ENCODE measurements around the gene GPC3.
A peak's percentile ranks its signal among the peaks of the same experiment; 100 is the strongest.
"Not testable (repeated sequence)": the region's sequence is repeated elsewhere in the genome, so short reads cannot be mapped to it uniquely, and the experiment has no call there.

Gene GPC3

GRCh38 chrX:133762976-133763548, 222.3 kb downstream of the GPC3 start:
- DNase-seq (ENCODE audit: low spot score), result not testable (repeated sequence)

DNA sequence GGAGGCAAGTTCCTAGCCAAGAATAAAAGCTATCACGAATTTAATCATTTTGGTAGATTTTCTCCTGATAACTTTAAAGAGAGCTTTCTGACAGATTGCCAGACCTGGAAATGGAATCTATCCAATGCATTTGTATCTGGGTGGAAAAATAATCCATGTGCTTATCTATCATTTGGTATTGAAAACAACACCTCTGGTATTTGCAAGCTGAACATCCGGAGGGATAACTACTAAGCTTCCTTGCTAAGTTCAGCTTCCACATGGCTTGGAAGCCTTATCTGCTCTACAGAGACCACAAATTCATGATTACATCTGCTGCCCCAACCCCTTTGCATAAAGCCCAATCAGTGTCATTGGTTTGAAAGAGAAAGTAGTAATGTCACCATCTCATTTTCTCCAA, 230.7 kb downstream of the GPC3 start:
- DNase-seq (ENCODE audit: low spot score), result no peak

- DNase-seq (ENCODE audit: low spot score), result no peak
Observed at GRCh38 chrX:133749951-133750350, 235.4 kb downstream of the GPC3 start.

- no peak for DNase-seq (ENCODE audit: low spot score)
Observed at GRCh38 chrX:133749370-133749769, 236.0 kb downstream of the GPC3 start.

DNA sequence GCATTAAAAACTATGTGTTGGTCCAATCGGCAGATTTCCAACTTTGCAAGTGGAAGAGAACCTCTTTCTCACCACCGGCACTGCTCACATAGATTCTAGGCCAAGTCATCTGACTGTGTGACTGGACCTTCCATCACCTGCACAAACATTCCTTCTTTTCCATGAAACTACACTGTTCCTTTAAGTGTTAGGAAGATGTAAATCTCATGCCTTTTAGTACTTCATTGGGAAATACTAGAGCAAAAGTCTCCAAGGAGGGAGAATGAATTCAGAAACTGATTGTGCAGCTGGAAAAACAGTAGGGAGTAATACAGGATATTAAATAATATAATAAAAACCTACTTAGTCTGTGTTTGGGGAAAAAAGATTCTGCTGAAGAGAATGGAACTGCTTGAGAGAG, 238.2 kb downstream of the GPC3 start:
- DNase-seq (ENCODE audit: low spot score), result no peak

- no peak for DNase-seq (ENCODE audit: low spot score)
Observed at GRCh38 chrX:133746593-133746992, 238.8 kb downstream of the GPC3 start.

GRCh38 chrX:133745349-133745748, 240.0 kb downstream of the GPC3 start:
- DNase-seq (ENCODE audit: low spot score), result peak; percentile 4

- DNase-seq (ENCODE audit: low spot score), result no peak
Observed at GRCh38 chrX:133742602-133743305, 242.6 kb downstream of the GPC3 start.

- no peak for DNase-seq (ENCODE audit: low spot score)
Observed at GRCh38 chrX:133741303-133741702, 244.1 kb downstream of the GPC3 start.

DNA sequence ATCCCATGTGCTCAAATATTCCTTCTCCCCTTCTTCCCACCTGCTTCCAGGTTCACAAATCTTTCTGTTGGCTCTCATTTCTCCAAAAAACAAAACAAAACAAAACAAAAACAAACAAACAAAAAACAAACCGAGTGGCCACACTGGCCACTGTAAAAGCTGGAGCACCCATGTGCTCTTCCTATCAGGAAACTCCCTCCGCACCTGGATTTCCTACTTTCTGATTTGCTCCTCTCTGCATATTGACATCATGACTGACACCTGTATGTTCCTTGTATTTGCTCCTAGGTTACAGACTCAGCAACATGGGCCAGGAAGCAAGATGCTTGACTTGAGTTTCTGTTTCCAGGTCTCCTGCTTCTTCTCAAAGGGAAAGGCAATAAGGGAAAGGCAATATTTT, 258.8 kb downstream of the GPC3 start:
- DNase-seq (ENCODE audit: low spot score), result no peak

DNA sequence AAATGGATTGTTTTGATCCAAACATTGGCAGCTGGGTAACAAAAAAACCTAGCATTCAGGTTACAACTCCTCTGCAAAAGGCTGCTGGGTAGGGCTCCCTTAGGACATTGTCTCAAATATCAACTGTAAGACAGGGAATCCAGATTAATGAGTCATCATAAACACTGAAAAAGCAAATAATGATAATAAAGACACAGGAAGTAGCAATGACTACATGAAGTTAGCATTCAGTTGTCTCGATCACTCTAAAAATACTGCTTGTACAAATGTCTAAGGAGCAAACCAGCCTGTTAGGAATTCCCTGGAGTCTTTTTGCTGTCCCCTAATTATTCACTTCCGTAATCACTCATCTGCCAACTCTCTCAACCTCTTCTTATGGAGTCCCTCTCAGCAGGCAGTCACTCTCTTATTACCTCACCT, 259.2 kb downstream of the GPC3 start:
- DNase-seq (ENCODE audit: low spot score), result no peak

DNA sequence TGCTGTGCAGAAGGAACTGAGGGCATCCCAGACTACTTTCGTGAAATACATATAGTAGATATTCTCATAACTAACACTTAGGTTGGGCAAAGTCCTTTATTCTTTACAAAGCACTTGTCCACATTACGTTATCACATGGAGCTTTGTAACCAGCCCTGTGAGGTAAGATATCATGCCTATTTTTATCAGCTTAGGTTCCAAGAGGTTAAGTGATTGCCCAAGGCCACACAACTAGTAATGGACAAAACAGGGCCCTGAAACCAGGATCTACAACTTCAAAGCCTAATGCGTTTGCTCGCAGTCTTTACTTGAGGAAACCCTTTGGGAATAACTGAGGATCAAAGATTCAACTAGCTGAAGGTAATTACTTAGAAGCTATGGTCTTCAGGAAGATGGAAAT, 261.5 kb downstream of the GPC3 start:
- no peak for DNase-seq (ENCODE audit: low spot score)

- no peak for DNase-seq (ENCODE audit: low spot score)
Observed at GRCh38 chrX:133722756-133723155, 262.6 kb downstream of the GPC3 start.

- DNase-seq (ENCODE audit: low spot score), result not testable (repeated sequence)
Observed at GRCh38 chrX:133720269-133720668, 265.1 kb downstream of the GPC3 start.

GRCh38 chrX:133715715-133716114, 269.7 kb downstream of the GPC3 start:
- no peak for DNase-seq (ENCODE audit: low spot score)

DNA sequence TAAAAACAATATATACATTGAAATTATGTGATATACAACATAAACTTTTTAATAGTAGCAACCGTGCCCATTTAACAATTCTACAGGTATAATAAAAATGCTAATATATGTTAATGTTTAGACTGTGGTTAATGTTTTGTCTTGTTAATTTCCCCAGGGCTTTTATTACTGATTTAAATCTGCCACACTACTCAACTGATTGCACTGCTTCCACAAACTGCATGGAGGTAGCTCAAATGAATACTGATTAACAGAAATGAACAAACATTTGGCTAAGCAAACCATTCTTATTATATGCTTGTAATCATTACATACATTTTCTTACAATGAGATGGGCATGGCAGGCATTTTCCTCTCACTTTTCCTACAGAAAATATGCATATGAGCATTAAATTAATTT, 275.9 kb downstream of the GPC3 start:
- DNase-seq (ENCODE audit: low spot score), result no peak

GRCh38 chrX:133706890-133707289, 278.5 kb downstream of the GPC3 start:
- DNase-seq (ENCODE audit: low spot score), result no peak

GRCh38 chrX:133702230-133702629, 283.2 kb downstream of the GPC3 start:
- no peak for DNase-seq (ENCODE audit: low spot score)

GRCh38 chrX:133699023-133699728, 286.2 kb downstream of the GPC3 start:
- DNase-seq (ENCODE audit: low spot score), result no peak

GRCh38 chrX:133698298-133698697, 287.1 kb downstream of the GPC3 start:
- DNase-seq (ENCODE audit: low spot score), result peak; percentile 0

GRCh38 chrX:133697656-133698055, 287.7 kb downstream of the GPC3 start:
- no peak for DNase-seq (ENCODE audit: low spot score)

DNA sequence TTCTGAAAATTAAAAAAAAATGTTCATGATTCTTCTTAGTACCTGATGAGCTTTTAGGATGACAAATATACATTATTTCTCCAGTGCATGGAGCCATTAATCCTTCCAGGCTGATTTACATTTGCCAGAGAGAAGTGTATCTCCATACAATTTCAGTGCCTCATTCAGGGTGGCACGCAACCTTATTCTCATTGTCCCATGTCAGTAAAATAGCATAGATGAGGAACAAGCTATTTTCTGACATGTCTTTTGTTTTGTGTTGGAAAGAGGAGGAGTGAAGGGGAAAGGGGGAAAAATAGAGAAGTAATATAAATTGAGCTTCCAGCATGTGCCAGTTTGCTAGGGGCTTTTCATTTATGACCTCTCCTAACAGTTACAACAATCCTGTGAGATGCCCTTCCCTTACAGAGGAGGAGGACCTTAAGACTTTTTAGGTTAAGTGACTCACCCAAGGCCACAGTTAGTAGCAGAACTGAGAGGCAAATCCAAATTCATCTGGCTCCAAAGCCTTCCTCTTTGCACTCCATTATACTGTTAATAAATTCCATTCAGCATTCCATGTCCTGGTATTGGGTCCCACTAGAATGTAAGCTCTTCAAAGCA, 295.3 kb downstream of the GPC3 start:
- DNase-seq (ENCODE audit: low spot score), result no peak

DNA sequence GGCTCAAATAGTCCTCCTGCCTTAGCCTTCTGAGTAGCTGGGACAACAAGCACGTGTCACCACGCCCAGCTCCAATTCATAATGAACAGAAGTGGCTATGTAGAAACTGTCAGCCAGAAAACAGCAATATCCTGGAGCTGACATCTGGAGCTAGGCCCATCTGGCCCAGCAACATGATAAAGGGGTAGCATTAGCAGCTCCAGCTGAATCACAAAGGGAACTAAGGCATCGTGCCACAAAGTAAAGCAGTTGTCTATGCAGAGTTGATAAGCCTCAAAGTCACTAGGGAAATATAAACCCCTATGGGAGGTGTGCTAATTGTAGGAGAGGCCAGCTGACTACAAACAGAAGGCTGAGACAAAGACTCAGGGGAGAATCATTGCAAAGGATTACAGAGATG, 299.6 kb downstream of the GPC3 start:
- no peak for DNase-seq (ENCODE audit: low spot score)
